ENCODE data around the gene CCDC175.

The CCDC175 gene

GRCh38 chr14:59583755-59584154 is 7.1 kb upstream of the CCDC175 start:
- H3K9me3 ChIP-seq (ENCODE audit: insufficient read depth, low read length), result no peaks in the 10 kb centered on the region
- H3K36me3 ChIP-seq (ENCODE audit: low read length), result no peaks in the 10 kb centered on the region
- no peaks in the 10 kb centered on the region for H3K27me3 ChIP-seq (ENCODE audit: low read length)
- H4K20me1 ChIP-seq (ENCODE audit: low read depth, low read length), result no peaks in the 10 kb centered on the region
- no peak overlapping the region for H3K9ac ChIP-seq (ENCODE audit: low read length)
- H3K4me2 ChIP-seq (ENCODE audit: low read depth, low read length, poor library complexity, severe bottlenecking), result no peak overlapping the region
- no peak overlapping the region for H3K4me3 ChIP-seq (ENCODE audit: insufficient read depth, low read length, poor library complexity, severe bottlenecking)
- TF ChIP-seq CTCF (IDR thresholded peaks at IDR 0.05; ENCODE audit: insufficient read depth, low read length, poor library complexity, severe bottlenecking) (no peak), EZH2phosphoT487 (conservative IDR thresholded peaks at IDR 0.05; ENCODE audit: low read length) (no peak)
- H3F3A ChIP-seq (ENCODE audit: insufficient read depth), result no peaks in the 10 kb centered on the region
- H3K79me2 ChIP-seq (ENCODE audit: insufficient read depth, low read length), result no peaks in the 10 kb centered on the region
- H3K27ac ChIP-seq (ENCODE audit: low read depth, low read length), result no peak overlapping the region
- H2AFZ ChIP-seq (ENCODE audit: low read depth, low read length, severe bottlenecking), result no peak overlapping the region
- no peaks in the 10 kb centered on the region for H3K9me2 ChIP-seq (replicated peaks; ENCODE audit: insufficient read depth, low read length)

GRCh38 chr14:59582845-59583509 is 6.4 kb upstream of the CCDC175 start:
- H2AFZ ChIP-seq (ENCODE audit: low read depth, low read length, severe bottlenecking), result no peak overlapping the region
- no peak overlapping the region for H3K4me3 ChIP-seq (ENCODE audit: insufficient read depth, low read length, poor library complexity, severe bottlenecking)
- H3K27me3 ChIP-seq (ENCODE audit: low read length), result no peaks in the 10 kb centered on the region
- no peak overlapping the region for H3K27ac ChIP-seq (ENCODE audit: low read depth, low read length)
- no peaks in the 10 kb centered on the region for H3K36me3 ChIP-seq (ENCODE audit: low read length)
- no peak overlapping the region for H3K4me2 ChIP-seq (ENCODE audit: low read depth, low read length, poor library complexity, severe bottlenecking)
- no peaks in the 10 kb centered on the region for H3K9me2 ChIP-seq (replicated peaks; ENCODE audit: insufficient read depth, low read length)
- H3K9me3 ChIP-seq (ENCODE audit: insufficient read depth, low read length), result no peaks in the 10 kb centered on the region
- H3K79me2 ChIP-seq (ENCODE audit: insufficient read depth, low read length), result no peaks in the 10 kb centered on the region
- no peaks in the 10 kb centered on the region for H4K20me1 ChIP-seq (ENCODE audit: low read depth, low read length)
- no peak overlapping the region for H3K9ac ChIP-seq (ENCODE audit: low read length)
- H3F3A ChIP-seq (ENCODE audit: insufficient read depth), result no peaks in the 10 kb centered on the region
- peak; percentile 25 for TF ChIP-seq CTCF (IDR thresholded peaks at IDR 0.05; ENCODE audit: insufficient read depth, low read length, poor library complexity, severe bottlenecking)
- TF ChIP-seq EZH2phosphoT487 (conservative IDR thresholded peaks at IDR 0.05; ENCODE audit: low read length), result no peak

GRCh38 chr14:59582161-59582560 is 5.5 kb upstream of the CCDC175 start:
- Histone ChIP-seq H3K9me3 (ENCODE audit: insufficient read depth, low read length) (no peaks in the 10 kb centered on the region), H3K4me2 (ENCODE audit: low read depth, low read length, poor library complexity, severe bottlenecking) (no peak overlapping the region), H4K20me1 (ENCODE audit: low read depth, low read length) (no peaks in the 10 kb centered on the region), H2AFZ (ENCODE audit: low read depth, low read length, severe bottlenecking) (no peak overlapping the region), H3K79me2 (ENCODE audit: insufficient read depth, low read length) (no peaks in the 10 kb centered on the region), H3K27ac (ENCODE audit: low read depth, low read length) (no peak overlapping the region), H3F3A (ENCODE audit: insufficient read depth) (no peaks in the 10 kb centered on the region), H3K4me3 (ENCODE audit: insufficient read depth, low read length, poor library complexity, severe bottlenecking) (no peak overlapping the region), H3K36me3 (ENCODE audit: low read length) (no peaks in the 10 kb centered on the region), H3K9ac (ENCODE audit: low read length) (no peak overlapping the region), H3K9me2 (replicated peaks; ENCODE audit: insufficient read depth, low read length) (no peaks in the 10 kb centered on the region), H3K27me3 (ENCODE audit: low read length) (no peaks in the 10 kb centered on the region)
- no peak for TF ChIP-seq EZH2phosphoT487 (conservative IDR thresholded peaks at IDR 0.05; ENCODE audit: low read length)
- no peak for TF ChIP-seq CTCF (IDR thresholded peaks at IDR 0.05; ENCODE audit: insufficient read depth, low read length, poor library complexity, severe bottlenecking)
